GM18951 (cell line): ENCODE data around the gene MAPK8IP3.

Experiments
- POLR2A ChIP-seq: IDR thresholded peaks from 4 replicates; pipeline ENCODE4 v1.6.1; 2011; ENCODE audit warnings: mild to moderate bottlenecking; ENCODE audit not compliant: insufficient read length, insufficient read depth; ENCODE audit errors: extremely low read depth
- in situ Hi-C: fragments of 300-500 bp; cut with MboI; formaldehyde crosslinking; loops from one replicate; pipeline ENCODE4 v1.12.0; 2022; ENCODE audit warnings: low sequenced_read_pairs, mixed read lengths, inconsistent platforms; ENCODE audit not compliant: unreplicated experiment

The MAPK8IP3 gene

DNA sequence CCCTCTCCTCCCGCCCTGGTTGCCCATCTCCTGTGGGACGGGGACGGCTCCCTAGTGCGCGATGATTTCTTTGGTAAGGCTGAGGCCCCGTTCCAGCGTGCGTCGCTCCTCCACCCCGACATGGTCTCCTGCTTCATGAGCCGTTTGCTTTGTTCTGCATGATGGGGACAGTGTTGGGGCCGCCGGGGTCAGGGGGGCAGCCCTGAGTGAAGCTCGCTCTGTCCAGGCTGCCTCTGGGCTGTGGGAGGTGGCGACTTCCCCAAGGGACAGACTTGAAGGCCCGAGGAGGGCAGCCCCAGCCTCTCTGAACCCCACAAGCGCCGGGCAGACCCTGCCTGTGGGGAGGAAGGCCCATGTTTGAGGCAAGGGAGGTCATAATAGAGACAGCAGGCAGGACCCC is 52.9 kb downstream of the MAPK8IP3 start:
- no peak for TF ChIP-seq POLR2A
- in situ Hi-C loops = no loop called here

- in situ Hi-C loops = no loop called here
- no peak for TF ChIP-seq POLR2A
Measured at GRCh38 chr16:1759511-1759910, 53.5 kb downstream of the MAPK8IP3 start.

GRCh38 chr16:1760911-1761310 is 54.9 kb downstream of the MAPK8IP3 start:
- in situ Hi-C loops = no loop called here
- TF ChIP-seq POLR2A = no peak

DNA sequence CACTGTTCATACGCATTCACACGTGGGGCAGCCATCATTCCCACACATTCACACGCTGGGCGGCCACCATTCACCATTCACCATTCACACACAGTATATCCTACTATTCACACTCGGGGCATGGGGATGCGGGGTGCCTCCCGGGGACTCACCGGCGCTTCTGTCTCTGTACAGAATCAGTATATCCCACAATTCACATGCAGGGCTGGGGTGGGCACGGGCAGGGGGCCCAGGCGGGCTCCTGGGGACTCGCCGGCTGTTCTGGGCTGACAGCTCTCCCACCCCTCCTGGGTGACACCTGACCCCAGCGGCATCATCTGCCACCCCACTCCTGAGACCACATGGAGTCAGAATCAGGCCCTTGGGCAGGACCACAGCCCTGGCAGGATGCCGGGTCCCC is 55.8 kb downstream of the MAPK8IP3 start:
- no peak for TF ChIP-seq POLR2A
- in situ Hi-C loops = no loop called here

- in situ Hi-C loops = no loop called here
- no peak for TF ChIP-seq POLR2A
Measured at GRCh38 chr16:1762196-1762878, 56.3 kb downstream of the MAPK8IP3 start.

DNA sequence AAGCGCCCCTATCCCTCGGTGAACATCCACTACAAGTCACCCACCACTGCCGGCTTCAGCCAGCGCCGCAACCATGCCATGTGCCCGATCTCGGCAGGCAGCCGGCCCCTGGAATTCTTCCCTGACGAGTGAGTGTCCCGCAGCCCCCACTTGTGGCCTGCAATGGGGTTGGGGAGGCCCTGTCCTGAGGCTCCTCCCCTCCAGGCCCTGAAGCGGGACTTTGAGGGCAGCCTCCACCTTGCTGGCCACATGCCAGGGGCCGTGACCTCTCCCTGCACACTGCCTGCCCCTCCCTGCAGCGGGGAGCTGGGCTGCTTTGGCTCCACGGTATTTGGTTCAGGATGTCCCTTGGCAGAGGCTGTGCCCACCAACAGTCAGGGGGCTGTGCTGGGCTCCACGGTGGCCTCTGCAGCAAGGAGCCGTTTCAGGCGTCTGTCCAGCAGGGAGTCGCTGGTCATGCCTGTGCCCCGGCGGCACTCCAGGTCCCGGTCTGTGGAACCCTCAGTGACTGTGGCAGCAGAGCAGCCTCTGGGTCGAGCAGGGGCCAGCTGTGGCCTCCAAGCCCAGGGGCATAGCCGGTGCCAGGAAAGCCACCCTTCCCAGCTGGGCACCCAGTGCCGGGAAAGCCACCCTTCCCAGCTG is 57.0 kb downstream of the MAPK8IP3 start:
- in situ Hi-C loops = no loop called here
- TF ChIP-seq POLR2A = no peak

GRCh38 chr16:1763521-1764511 is 57.8 kb downstream of the MAPK8IP3 start:
- in situ Hi-C loops = no loop called here
- TF ChIP-seq POLR2A = no peak

- in situ Hi-C loops = no loop called here
- TF ChIP-seq POLR2A = no peak
Measured at GRCh38 chr16:1764971-1765370, 59.0 kb downstream of the MAPK8IP3 start.

DNA sequence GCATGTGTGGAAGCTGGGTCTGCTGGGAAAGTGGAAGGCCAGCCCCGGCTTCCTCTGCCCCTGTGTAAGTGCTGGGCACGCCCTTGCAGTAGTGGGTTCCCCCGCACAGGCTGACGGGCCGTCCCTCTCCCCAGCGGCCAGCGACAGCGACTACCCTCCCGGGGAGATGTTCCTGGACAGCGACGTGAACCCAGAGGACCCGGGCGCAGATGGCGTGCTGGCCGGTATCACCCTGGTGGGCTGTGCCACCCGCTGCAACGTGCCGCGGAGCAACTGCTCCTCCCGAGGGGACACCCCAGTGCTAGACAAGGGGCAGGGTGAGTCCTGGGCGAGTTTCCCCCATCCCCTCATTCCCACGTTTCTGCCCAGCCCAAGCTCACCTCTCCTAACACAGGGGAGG is 59.8 kb downstream of the MAPK8IP3 start:
- no peak for TF ChIP-seq POLR2A
- in situ Hi-C loops = no loop called here

DNA sequence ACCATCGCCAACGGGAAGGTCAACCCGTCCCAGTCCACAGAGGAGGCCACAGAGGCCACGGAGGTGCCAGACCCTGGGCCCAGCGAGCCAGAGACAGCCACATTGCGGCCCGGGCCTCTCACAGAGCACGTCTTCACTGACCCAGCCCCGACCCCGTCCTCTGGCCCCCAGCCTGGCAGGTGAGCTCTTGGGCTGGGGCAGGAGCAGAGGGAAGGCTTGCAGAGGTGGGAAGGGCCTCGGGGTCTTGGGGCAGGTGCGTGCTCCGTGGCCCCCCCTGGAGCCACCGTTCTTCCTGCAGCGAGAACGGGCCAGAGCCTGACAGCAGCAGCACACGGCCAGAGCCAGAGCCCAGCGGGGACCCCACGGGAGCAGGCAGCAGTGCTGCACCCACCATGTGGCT is 60.2 kb downstream of the MAPK8IP3 start:
- TF ChIP-seq POLR2A = no peak
- in situ Hi-C loops = no loop called here

GRCh38 chr16:1766701-1767100 is 60.7 kb downstream of the MAPK8IP3 start:
- in situ Hi-C loops = no loop called here
- TF ChIP-seq POLR2A = no peak

- TF ChIP-seq POLR2A = no peak
- in situ Hi-C loops = no loop called here
Measured at GRCh38 chr16:1767116-1767994, 61.4 kb downstream of the MAPK8IP3 start.
